Measurements from ENCODE around the gene ATP13A4. TPM values are rescaled to one million over a fixed set of nuclear protein-coding genes. Genes with fewer than 3 reads are reported as not detected.

The ATP13A4 gene
- total RNA-seq, 2 experiments from 2014 or later, result 0.98 to 1.6 TPM

- ATAC-seq (ENCODE audit: poor library complexity), result no peak
- no peaks in the 10 kb centered on the region for H3K36me3 ChIP-seq (ENCODE audit: insufficient read depth, low read length)
- POLR2A ChIA-PET, result no interaction called here
- H3K27ac ChIP-seq (ENCODE audit: low read depth in 1 of 2, low read length in 2 of 2), result no peak overlapping the region
- no peaks in the 10 kb centered on the region for H3K9me3 Mint-ChIP-seq
- H3K4me3 ChIP-seq (ENCODE audit: low read length), result no peak overlapping the region
- H3K4me1 Mint-ChIP-seq (ENCODE audit: low read depth), result no peaks in the 10 kb centered on the region
- H3K4me3 Mint-ChIP-seq, result no peak overlapping the region
- no peak for TF ChIP-seq CTCF (IDR thresholded peaks at IDR 0.05)
- H3K36me3 Mint-ChIP-seq (ENCODE audit: low read depth), result no peaks in the 10 kb centered on the region
- no peak overlapping the region for H3K27ac Mint-ChIP-seq
- CTCF ChIA-PET, result no interaction called here
- DNase-seq, result no peak
- no peaks in the 10 kb centered on the region for H3K4me1 ChIP-seq (ENCODE audit: insufficient read depth, low read length)
- H3K27me3 ChIP-seq (ENCODE audit: control insufficient read depth in 1 of 2, insufficient read depth in 2 of 2, low read length in 2 of 2), result no peaks in the 10 kb centered on the region
- peaks cover 12% of the 10 kb centered on the region for H3K27me3 Mint-ChIP-seq
- no peaks in the 10 kb centered on the region for H3K9me3 ChIP-seq (ENCODE audit: control insufficient read depth in 1 of 2, insufficient read depth in 1 of 2, low read length in 2 of 2)
- intact Hi-C loops (cut with DNase I, micrococcal nuclease), result no loop called here
Measured at GRCh38 chr3:193400304-193400703, 154.4 kb downstream of the ATP13A4 start.

GRCh38 chr3:193396451-193397244 lies 158.0 kb downstream of the ATP13A4 start:
- intact Hi-C loops (cut with DNase I, micrococcal nuclease), result no loop called here
- Mint-ChIP-seq H3K27ac (no peak overlapping the region), H3K36me3 (ENCODE audit: low read depth) (no peaks in the 10 kb centered on the region), H3K27me3 (peaks cover 16% of the 10 kb centered on the region), H3K9me3 (no peaks in the 10 kb centered on the region), H3K4me3 (no peak overlapping the region), H3K4me1 (ENCODE audit: low read depth) (no peaks in the 10 kb centered on the region)
- DNase-seq (no peak), ATAC-seq (ENCODE audit: poor library complexity) (no peak)
- CTCF ChIA-PET, result no interaction called here
- Histone ChIP-seq H3K9me3 (ENCODE audit: control insufficient read depth in 1 of 2, insufficient read depth in 1 of 2, low read length in 2 of 2) (no peaks in the 10 kb centered on the region), H3K27me3 (ENCODE audit: control insufficient read depth in 1 of 2, insufficient read depth in 2 of 2, low read length in 2 of 2) (peaks cover 0 to 3% of the 10 kb centered on the region in 2 experiments), H3K4me1 (ENCODE audit: insufficient read depth, low read length) (no peaks in the 10 kb centered on the region), H3K27ac (ENCODE audit: low read depth in 1 of 2, low read length in 2 of 2) (no peak overlapping the region), H3K4me3 (ENCODE audit: low read length) (no peak overlapping the region), H3K36me3 (ENCODE audit: insufficient read depth, low read length) (no peaks in the 10 kb centered on the region)
- POLR2A ChIA-PET, result no interaction called here
- no peak for TF ChIP-seq CTCF (IDR thresholded peaks at IDR 0.05)

- no peak overlapping the region for H3K4me3 ChIP-seq (ENCODE audit: low read length)
- CTCF ChIA-PET, result no interaction called here
- peaks cover 0 to 3% of the 10 kb centered on the region in 2 experiments for H3K27me3 ChIP-seq (ENCODE audit: control insufficient read depth in 1 of 2, insufficient read depth in 2 of 2, low read length in 2 of 2)
- POLR2A ChIA-PET, result no interaction called here
- H3K36me3 ChIP-seq (ENCODE audit: insufficient read depth, low read length), result no peaks in the 10 kb centered on the region
- no peaks in the 10 kb centered on the region for H3K9me3 ChIP-seq (ENCODE audit: control insufficient read depth in 1 of 2, insufficient read depth in 1 of 2, low read length in 2 of 2)
- Mint-ChIP-seq H3K36me3 (ENCODE audit: low read depth) (no peaks in the 10 kb centered on the region), H3K4me1 (ENCODE audit: low read depth) (no peaks in the 10 kb centered on the region), H3K27ac (no peak overlapping the region), H3K9me3 (no peaks in the 10 kb centered on the region), H3K4me3 (no peak overlapping the region), H3K27me3 (peaks cover 28% of the 10 kb centered on the region)
- H3K27ac ChIP-seq (ENCODE audit: low read depth in 1 of 2, low read length in 2 of 2), result no peak overlapping the region
- TF ChIP-seq CTCF (IDR thresholded peaks at IDR 0.05), result no peak
- no peaks in the 10 kb centered on the region for H3K4me1 ChIP-seq (ENCODE audit: insufficient read depth, low read length)
- intact Hi-C loops (cut with DNase I, micrococcal nuclease), result no loop called here
- DNase-seq, result no peak
- ATAC-seq (ENCODE audit: poor library complexity), result no peak
Measured at GRCh38 chr3:193391902-193392301, 162.8 kb downstream of the ATP13A4 start.
